HG03095 (cell line): ENCODE measurements around the gene S100A6.
"Not testable (repeated sequence)": the region's sequence is repeated elsewhere in the genome, so short reads cannot be mapped to it uniquely, and the experiment has no call there.

Experiments
- ATAC-seq: cut with Tn5 transposase; IDR thresholded peaks from one replicate; pipeline ENCODE4 v1.9.1; 2021; ENCODE audit warnings: moderate library complexity; ENCODE audit not compliant: unreplicated experiment

The S100A6 gene

GRCh38 chr1:153535242-153536011 lies at the start of gene S100A6:
Gene S100A6 (minus strand): TSS chr1:153535991. CDS start chr1:153535339, 652 bp downstream.
- no peak for ATAC-seq

- no peak for ATAC-seq
These were observed 49.2 kb upstream of the S100A6 start for GRCh38 chr1:153585006-153585405.

GRCh38 chr1:153583976-153584375 lies 48.2 kb upstream of the S100A6 start:
- no peak for ATAC-seq

- ATAC-seq: not testable (repeated sequence)
These were observed 47.7 kb upstream of the S100A6 start for GRCh38 chr1:153583514-153583913.

GRCh38 chr1:153582836-153583235 lies 47.0 kb upstream of the S100A6 start:
- ATAC-seq: not testable (repeated sequence)

- ATAC-seq: no peak
These were observed 43.1 kb upstream of the S100A6 start for GRCh38 chr1:153578936-153579335.

- no peak for ATAC-seq
These were observed 42.7 kb upstream of the S100A6 start for GRCh38 chr1:153578490-153578889.

GRCh38 chr1:153577624-153578051 lies 41.8 kb upstream of the S100A6 start:
- no peak for ATAC-seq

- ATAC-seq: no peak
These were observed 41.3 kb upstream of the S100A6 start for GRCh38 chr1:153577138-153577537.

GRCh38 chr1:153575497-153575896 lies 39.7 kb upstream of the S100A6 start:
- ATAC-seq: not testable (repeated sequence)

GRCh38 chr1:153575081-153575491 lies 39.3 kb upstream of the S100A6 start:
- not testable (repeated sequence) for ATAC-seq

- ATAC-seq: no peak
These were observed 37.6 kb upstream of the S100A6 start for GRCh38 chr1:153573351-153573750.

GRCh38 chr1:153572569-153573015 lies 36.8 kb upstream of the S100A6 start:
- no peak for ATAC-seq

GRCh38 chr1:153571706-153572105 lies 35.9 kb upstream of the S100A6 start:
- no peak for ATAC-seq

GRCh38 chr1:153570874-153571273 lies 35.1 kb upstream of the S100A6 start:
- ATAC-seq: no peak

- no peak for ATAC-seq
These were observed 33.7 kb upstream of the S100A6 start for GRCh38 chr1:153569465-153569864.

- ATAC-seq: no peak
These were observed 32.7 kb upstream of the S100A6 start for GRCh38 chr1:153568367-153569099.

GRCh38 chr1:153567621-153568366 lies 32.0 kb upstream of the S100A6 start:
- no peak for ATAC-seq

- ATAC-seq: no peak
These were observed 30.9 kb upstream of the S100A6 start for GRCh38 chr1:153566414-153567371.
